CD4-positive, alpha-beta T cell treated with Interferon gamma for 1 hour (primary cell): ENCODE measurements around the gene KIFC3.
A peak's percentile ranks its signal among the peaks of the same experiment; 100 is the strongest.
"Not testable (repeated sequence)": the region's sequence is repeated elsewhere in the genome, so short reads cannot be mapped to it uniquely, and the experiment has no call there.

Source experiments
- DNase-seq: peaks from one replicate; pipeline ENCODE4 v3.0.0-alpha.2; 2020

Gene KIFC3

GRCh38 chr16:57802341-57803133 is at the start of gene KIFC3:
Gene KIFC3 (minus strand): TSS chr16:57802491. CDS start chr16:57798243, 4,248 bp downstream.
- DNase-seq, result peak; percentile 76

GRCh38 chr16:57848181-57848580 is 45.9 kb upstream of the KIFC3 start:
- no peak for DNase-seq

GRCh38 chr16:57846931-57847330 is 44.6 kb upstream of the KIFC3 start:
- not testable (repeated sequence) for DNase-seq

GRCh38 chr16:57846078-57846697 is 43.9 kb upstream of the KIFC3 start:
- DNase-seq, result no peak

- DNase-seq, result no peak
These were observed 42.8 kb upstream of the KIFC3 start for GRCh38 chr16:57845115-57845514.

- DNase-seq, result no peak
These were observed 42.2 kb upstream of the KIFC3 start for GRCh38 chr16:57844416-57845030.

GRCh38 chr16:57843400-57843799 is 41.1 kb upstream of the KIFC3 start:
- DNase-seq, result no peak

- no peak for DNase-seq
These were observed 40.3 kb upstream of the KIFC3 start for GRCh38 chr16:57842601-57843000.

GRCh38 chr16:57840833-57841232 is 38.5 kb upstream of the KIFC3 start:
- no peak for DNase-seq

- DNase-seq, result no peak
These were observed 35.9 kb upstream of the KIFC3 start for GRCh38 chr16:57838161-57838560.

GRCh38 chr16:57837305-57838125 is 35.2 kb upstream of the KIFC3 start:
- DNase-seq, result no peak

- not testable (repeated sequence) for DNase-seq
These were observed 33.1 kb upstream of the KIFC3 start for GRCh38 chr16:57835439-57835838.

- DNase-seq, result no peak
These were observed 32.6 kb upstream of the KIFC3 start for GRCh38 chr16:57834936-57835335.

GRCh38 chr16:57830890-57831484 is 28.7 kb upstream of the KIFC3 start:
- DNase-seq, result no peak

GRCh38 chr16:57829969-57830360 is 27.7 kb upstream of the KIFC3 start:
- DNase-seq, result no peak

GRCh38 chr16:57828272-57829161 is 26.2 kb upstream of the KIFC3 start:
- no peak for DNase-seq

- no peak for DNase-seq
These were observed 24.7 kb upstream of the KIFC3 start for GRCh38 chr16:57826706-57827625.

GRCh38 chr16:57826052-57826451 is 23.8 kb upstream of the KIFC3 start:
- no peak for DNase-seq

- DNase-seq, result no peak
These were observed 23.2 kb upstream of the KIFC3 start for GRCh38 chr16:57825298-57826044.

GRCh38 chr16:57824888-57825287 is 22.6 kb upstream of the KIFC3 start:
- no peak for DNase-seq
